Adipocyte (in vitro differentiated cells): Measurements from ENCODE around the gene DAGLB.

Experiments
- DNase-seq: peaks from one replicate; pipeline ENCODE4 v3.0.0-alpha.2; 2015; ENCODE audit warnings: low read depth
- H3K27me3 ChIP-seq: replicated peaks from 2 replicates; pipeline ENCODE4 v1.7.0; 2013; ENCODE audit warnings: mild to moderate bottlenecking, low read length, moderate library complexity; ENCODE audit not compliant: control insufficient read depth, insufficient read depth
- H3K36me3 ChIP-seq: 2 replicates; pipeline ENCODE4 v1.7.0; 2013; ENCODE audit warnings: low read length, mild to moderate bottlenecking, moderate library complexity; ENCODE audit not compliant: control insufficient read depth, insufficient read depth, severe bottlenecking
- H3K4me1 ChIP-seq: 2 replicates; pipeline ENCODE4 v1.7.0; 2013; ENCODE audit warnings: mild to moderate bottlenecking, low read length, moderate library complexity; ENCODE audit not compliant: control insufficient read depth, insufficient read depth
- H3K4me3 ChIP-seq: 2 replicates; pipeline ENCODE4 v1.7.0; 2013; ENCODE audit warnings: mild to moderate bottlenecking, low read length, moderate library complexity
- H3K9ac ChIP-seq: 2 replicates; pipeline ENCODE4 v1.7.0; 2013; ENCODE audit warnings: mild to moderate bottlenecking, low read length, moderate library complexity
- H3K9me3 ChIP-seq: 2 replicates; pipeline ENCODE4 v1.7.0; 2013; ENCODE audit warnings: mild to moderate bottlenecking, low read length, moderate library complexity; ENCODE audit not compliant: control insufficient read depth

Gene DAGLB

DNA sequence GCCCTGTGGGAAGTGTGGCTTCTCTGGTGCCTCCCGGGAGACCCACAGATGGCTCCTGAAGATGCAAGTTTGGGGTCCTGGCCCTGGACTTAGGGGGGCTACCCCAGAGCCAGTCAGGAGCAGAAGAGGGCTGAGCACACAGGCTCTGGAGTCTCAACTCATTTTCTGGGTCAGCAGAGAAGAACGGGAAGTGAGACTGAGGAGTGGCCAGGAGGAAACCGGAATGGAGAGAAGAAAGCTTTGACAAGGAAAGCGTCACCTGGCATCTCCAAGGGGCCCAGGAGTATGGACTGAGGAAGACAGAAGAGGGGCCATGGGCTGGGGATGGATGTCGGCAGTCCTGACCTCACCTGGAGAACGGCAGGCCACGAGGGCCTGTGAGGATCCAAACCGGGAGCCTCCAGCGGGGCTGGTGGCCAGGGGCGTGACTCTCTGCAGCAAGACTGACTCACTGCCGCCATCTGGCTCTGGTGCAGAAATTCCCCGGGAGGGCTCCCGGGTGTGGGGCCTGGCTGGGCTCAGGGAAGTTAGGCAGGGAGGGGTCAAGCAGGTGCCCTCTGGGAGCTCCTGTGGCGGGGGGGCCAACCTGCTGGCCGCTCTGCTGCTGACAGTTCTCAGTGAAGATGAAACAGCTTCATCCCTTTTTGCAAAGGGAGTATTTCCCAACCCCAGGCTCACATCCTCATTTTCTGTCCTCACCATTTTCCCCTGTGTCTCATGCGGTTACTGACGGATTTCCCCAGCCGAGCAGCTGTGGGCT is 23.6 kb downstream of the DAGLB start:
- Histone ChIP-seq H3K9me3 (no peaks in the 10 kb centered on the region), H3K36me3 (peaks cover 70% of the 10 kb centered on the region), H3K27me3 (no peaks in the 10 kb centered on the region), H3K4me1 (peaks cover 8% of the 10 kb centered on the region), H3K4me3 (no peak overlapping the region), H3K9ac (no peak overlapping the region)
- no peak for DNase-seq

DNA sequence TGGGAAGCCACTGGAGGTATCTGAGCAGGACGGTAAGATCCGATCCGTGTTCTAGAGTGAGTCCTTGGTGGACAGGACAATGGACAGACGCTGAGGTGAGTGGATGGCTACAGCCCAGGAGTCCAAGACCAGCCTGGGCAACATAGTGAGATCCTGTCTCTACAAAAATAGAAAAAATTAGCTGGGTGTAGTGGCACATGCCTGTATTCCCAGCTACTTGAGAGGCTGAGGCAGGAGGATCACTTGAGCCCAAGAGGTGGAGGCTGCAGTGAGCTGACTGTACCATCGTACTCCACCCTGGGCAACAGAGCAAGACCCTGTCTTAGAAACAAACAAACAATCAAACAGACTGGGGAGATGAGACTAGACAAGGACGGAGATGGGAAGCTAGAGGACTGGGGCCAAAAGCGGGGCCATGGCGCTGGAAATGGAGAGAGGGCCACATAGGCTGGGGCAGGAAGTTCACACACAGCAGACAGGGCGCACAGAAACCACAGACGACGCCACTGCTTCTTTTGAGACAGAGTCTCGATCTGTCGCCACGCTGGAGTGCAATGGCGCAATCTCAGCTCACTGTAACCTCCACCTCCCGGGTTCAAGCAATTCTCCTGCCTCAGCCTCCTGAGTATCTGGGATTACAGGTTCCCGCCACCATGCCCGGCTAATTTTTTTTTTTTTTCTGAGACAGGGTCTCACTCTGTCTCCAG is 24.7 kb downstream of the DAGLB start:
- H3K4me1 ChIP-seq = peaks cover 8% of the 10 kb centered on the region
- H3K4me3 ChIP-seq = no peak overlapping the region
- peaks cover 62% of the 10 kb centered on the region for H3K36me3 ChIP-seq
- no peaks in the 10 kb centered on the region for H3K9me3 ChIP-seq
- H3K27me3 ChIP-seq = no peaks in the 10 kb centered on the region
- no peak overlapping the region for H3K9ac ChIP-seq
- no peak for DNase-seq

DNA sequence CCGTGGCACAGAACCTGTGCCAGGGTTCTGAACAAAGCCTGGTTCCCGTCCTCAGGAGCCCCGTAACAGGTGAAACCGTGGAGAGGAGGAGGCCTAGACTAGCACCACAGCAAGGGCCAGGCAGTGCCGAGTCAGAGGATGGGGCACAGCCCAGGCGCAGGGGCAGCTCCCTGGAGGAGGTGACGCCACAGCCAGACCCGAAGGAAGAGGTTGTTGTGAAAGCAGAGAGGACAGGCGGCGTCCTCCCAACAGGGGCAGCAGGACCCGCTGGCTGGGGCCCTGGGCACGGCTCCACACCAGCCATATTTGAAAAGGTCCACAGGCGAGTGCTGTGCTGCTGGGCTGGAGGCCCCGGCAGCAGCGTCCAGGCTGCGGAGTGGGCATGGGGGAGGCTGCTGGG is 25.7 kb downstream of the DAGLB start:
- peaks cover 8% of the 10 kb centered on the region for H3K4me1 ChIP-seq
- peaks cover 59% of the 10 kb centered on the region for H3K36me3 ChIP-seq
- H3K4me3 ChIP-seq = no peak overlapping the region
- DNase-seq = no peak
- no peak overlapping the region for H3K9ac ChIP-seq
- H3K27me3 ChIP-seq = no peaks in the 10 kb centered on the region
- no peaks in the 10 kb centered on the region for H3K9me3 ChIP-seq

DNA sequence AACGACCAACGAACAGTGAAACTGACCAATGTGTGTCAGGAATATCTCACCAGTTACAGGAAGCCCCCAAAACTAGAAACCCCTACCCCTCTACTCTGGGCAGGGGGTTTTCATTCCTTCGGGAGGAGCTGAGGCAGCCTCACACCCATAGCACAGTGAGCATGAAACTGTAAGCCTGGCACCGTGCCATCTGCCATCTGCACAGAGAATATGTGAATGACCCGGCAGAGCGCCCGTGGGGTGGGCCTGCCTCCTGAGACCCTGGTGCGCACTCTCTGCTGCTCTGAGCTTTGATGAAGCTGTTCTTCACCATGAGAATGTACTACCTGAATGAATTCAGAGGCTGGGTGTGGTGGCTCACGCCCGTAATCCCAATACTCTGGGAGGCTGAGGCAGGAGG is 27.1 kb downstream of the DAGLB start:
- H3K4me3 ChIP-seq = no peak overlapping the region
- peaks cover 13% of the 10 kb centered on the region for H3K4me1 ChIP-seq
- no peaks in the 10 kb centered on the region for H3K27me3 ChIP-seq
- DNase-seq = no peak
- H3K9ac ChIP-seq = no peak overlapping the region
- H3K9me3 ChIP-seq = no peaks in the 10 kb centered on the region
- peaks cover 61% of the 10 kb centered on the region for H3K36me3 ChIP-seq

DNA sequence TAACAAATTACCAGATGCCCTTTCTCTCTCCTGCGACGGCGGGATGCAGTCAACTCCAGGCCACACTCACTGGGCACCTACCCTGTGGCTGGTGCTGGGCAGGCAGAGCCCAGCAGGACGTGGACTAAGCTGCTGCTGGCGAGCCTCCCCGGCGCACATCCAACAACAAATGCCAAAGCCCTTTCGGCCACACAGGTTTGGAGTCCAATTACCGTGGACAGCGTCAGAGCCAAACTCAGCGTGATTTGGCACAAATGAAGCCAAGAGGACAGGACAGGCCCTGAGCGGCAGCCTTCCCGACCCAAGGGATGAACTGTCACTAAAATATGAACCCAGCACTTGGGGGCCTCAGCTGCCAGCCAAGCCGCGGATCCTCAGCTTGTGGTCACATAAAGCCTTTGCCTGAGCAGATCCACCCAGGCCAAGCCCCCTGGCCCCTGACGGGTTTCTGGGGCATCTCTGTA is 28.4 kb downstream of the DAGLB start:
- no peak for DNase-seq
- Histone ChIP-seq H3K9me3 (no peaks in the 10 kb centered on the region), H3K4me1 (peaks cover 11% of the 10 kb centered on the region), H3K36me3 (peaks cover 59% of the 10 kb centered on the region), H3K4me3 (no peak overlapping the region), H3K27me3 (no peaks in the 10 kb centered on the region), H3K9ac (no peak overlapping the region)

DNA sequence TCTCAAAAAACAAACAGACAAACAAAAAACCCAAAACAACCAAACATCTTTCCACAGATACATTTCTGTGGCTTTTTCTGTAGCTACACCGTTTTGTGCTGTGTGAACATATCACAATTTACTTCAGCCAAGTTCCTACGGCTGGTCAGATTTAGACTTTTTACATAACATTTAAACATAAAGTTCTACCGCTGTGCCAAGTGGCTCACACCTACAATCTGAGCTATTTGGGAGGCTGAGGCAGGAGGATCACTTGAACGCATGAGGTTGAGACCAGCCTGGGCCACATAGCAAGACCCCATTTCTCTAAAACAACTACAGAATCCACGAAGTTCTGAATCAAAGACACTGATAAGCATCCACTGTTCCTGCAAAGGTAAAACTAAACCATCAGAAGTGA is 30.3 kb downstream of the DAGLB start:
- peaks cover 69% of the 10 kb centered on the region for H3K36me3 ChIP-seq
- peaks cover 5% of the 10 kb centered on the region for H3K4me1 ChIP-seq
- H3K9ac ChIP-seq = no peak overlapping the region
- no peak overlapping the region for H3K4me3 ChIP-seq
- DNase-seq = no peak
- H3K9me3 ChIP-seq = no peaks in the 10 kb centered on the region
- H3K27me3 ChIP-seq = no peaks in the 10 kb centered on the region

DNA sequence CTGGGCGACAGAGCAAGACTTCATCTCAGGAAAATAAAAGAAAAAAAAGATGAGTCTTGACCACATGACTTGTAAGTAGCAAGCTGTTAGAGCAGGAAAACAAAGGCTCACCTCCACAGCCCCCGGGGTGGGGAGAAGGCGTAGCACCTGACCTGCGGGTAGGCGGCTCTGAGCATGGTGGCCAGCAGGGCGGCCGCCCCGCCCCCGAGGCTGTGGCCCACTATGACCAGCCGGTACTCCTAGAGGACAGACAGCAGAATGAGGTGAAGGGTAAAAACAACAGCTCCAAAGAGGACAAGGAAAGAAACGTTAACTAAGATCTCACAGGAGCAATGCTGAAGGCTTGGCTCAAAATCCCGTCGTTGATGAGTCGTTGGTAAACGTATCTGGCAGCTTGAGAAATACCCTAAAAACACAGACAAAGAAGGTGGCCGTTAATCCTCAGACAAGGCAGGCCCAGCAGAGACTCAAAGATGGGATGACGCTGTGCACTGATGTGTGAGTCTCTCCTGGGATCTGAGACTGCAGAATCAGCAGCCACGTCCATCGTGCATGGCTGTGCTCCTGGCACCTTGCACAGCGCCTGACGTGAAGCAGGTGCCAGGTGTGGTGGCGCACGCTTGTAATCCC is 31.1 kb downstream of the DAGLB start:
- H3K9me3 ChIP-seq = no peaks in the 10 kb centered on the region
- no peak for DNase-seq
- H3K27me3 ChIP-seq = no peaks in the 10 kb centered on the region
- H3K36me3 ChIP-seq = peaks cover 70% of the 10 kb centered on the region
- peaks cover 5% of the 10 kb centered on the region for H3K4me1 ChIP-seq
- H3K4me3 ChIP-seq = no peak overlapping the region
- no peak overlapping the region for H3K9ac ChIP-seq

DNA sequence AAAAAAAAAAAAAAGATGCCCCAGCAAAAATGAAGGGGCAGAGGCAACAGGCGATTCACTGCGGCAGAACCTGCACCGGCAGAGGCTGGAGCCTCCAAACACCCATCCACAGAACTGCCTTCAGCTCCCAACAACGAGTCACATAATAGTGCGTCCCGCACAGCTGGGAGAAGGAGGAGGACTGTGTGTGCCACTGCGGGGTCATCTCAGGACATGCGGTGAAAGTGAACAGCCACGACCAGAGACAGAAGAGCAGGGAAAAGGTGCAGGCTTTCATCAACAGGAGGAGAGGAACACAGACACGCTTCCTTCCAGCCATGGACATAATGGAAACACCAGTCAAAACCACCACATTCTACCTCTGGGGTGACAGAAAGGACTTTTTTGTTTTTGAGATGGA is 34.1 kb downstream of the DAGLB start:
- DNase-seq = no peak
- Histone ChIP-seq H3K9me3 (no peaks in the 10 kb centered on the region), H3K27me3 (no peaks in the 10 kb centered on the region), H3K4me1 (peaks cover 5% of the 10 kb centered on the region), H3K9ac (no peak overlapping the region), H3K4me3 (no peak overlapping the region), H3K36me3 (peaks cover 79% of the 10 kb centered on the region)

DNA sequence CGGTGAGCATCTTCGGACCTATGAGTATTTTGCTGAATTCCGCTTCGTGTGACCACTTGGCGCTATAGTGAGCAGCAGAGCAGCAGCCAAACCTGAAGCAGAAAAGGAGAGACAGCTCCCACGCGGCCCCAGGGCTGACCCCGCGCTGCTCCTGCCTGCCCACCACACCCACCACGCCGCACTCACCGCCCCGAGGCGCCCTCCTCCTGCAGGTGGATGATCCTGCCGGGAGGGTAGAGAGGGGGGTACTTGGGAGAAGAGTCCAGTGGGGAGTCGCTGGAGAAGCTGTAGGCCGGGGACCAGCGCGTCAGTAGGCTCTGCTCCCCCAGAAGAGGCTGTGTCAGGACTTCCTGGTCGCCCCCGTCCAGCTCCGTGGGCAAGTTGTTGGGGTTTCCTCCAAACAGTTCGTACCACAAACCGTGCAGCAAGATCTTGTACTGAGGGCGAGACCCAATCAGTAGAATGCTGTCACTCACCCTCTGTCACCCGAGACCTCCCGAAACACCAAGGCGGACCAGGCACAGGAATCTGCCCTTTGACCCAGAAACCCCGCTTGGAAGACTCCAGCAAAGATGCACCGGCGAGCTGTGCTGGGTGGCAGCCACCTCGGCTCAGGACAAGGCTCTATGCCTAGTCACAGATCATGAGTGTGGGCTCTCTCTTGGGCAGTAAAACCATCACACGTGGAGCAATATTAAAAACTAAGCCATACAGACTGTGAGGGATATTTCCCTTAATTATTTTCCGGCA is 37.6 kb downstream of the DAGLB start:
- no peak overlapping the region for H3K4me3 ChIP-seq
- no peaks in the 10 kb centered on the region for H3K27me3 ChIP-seq
- DNase-seq = no peak
- H3K4me1 ChIP-seq = peaks cover 2% of the 10 kb centered on the region
- peaks cover 89% of the 10 kb centered on the region for H3K36me3 ChIP-seq
- H3K9me3 ChIP-seq = no peaks in the 10 kb centered on the region
- H3K9ac ChIP-seq = no peak overlapping the region

DNA sequence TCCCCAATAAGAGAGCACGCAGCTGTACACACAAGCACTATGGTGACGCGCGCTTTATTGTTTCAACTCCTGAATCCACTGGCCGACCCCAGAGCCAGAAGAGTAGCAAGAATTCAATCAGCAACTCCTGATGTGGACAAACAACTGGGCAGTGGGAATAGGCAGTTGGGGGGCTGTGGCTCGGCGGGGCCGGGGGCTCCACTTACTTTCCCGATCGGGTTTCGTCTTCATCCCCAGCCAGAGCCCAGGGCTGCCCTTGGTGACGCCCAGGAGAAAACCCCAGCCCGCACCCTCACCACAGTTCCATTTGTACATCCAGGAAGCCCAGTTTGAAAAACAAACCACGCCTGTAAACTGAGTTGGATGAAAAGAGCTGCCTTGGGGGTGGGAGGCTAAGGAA is 38.7 kb downstream of the DAGLB start:
- Histone ChIP-seq H3K36me3 (peaks cover 89% of the 10 kb centered on the region), H3K27me3 (no peaks in the 10 kb centered on the region), H3K4me3 (no peak overlapping the region), H3K9me3 (no peaks in the 10 kb centered on the region), H3K4me1 (peaks cover 2% of the 10 kb centered on the region), H3K9ac (no peak overlapping the region)
- no peak for DNase-seq

DNA sequence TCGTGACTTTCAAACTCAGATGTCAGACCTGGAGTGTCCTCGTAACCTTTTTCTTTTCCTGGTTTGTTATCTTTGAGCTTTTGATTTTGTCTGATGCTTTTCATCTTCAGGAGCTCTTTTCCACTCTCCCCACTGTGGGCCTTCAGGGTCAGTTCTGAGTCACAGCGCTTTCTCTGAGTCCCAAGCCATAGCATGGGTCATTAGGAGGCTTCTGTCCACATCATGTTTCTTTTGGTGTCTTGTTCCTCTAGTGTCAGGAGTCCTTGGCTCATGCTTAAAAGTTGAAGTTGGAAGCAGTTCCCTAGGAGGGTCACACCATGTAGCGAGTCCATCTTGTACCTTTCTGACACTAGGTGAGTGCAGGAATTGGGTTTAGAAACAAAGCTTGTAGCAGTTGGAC is 40.3 kb downstream of the DAGLB start:
- peaks cover 2% of the 10 kb centered on the region for H3K4me1 ChIP-seq
- no peak overlapping the region for H3K9ac ChIP-seq
- H3K27me3 ChIP-seq = no peaks in the 10 kb centered on the region
- H3K9me3 ChIP-seq = no peaks in the 10 kb centered on the region
- peaks cover 93% of the 10 kb centered on the region for H3K36me3 ChIP-seq
- no peak overlapping the region for H3K4me3 ChIP-seq
- DNase-seq = no peak
